Measurements from ENCODE around the gene IRF9.

- TF ChIP-seq EZH2 (IDR thresholded peaks at IDR 0.05; ENCODE audit: borderline replicate concordance, low read depth, low read length, poor library complexity, severe bottlenecking) = no peak
- no peak for TF ChIP-seq CTCF (conservative IDR thresholded peaks at IDR 0.05; ENCODE audit: low read depth, low read length)
These were observed 23.3 kb downstream of the IRF9 start for GRCh38 chr14:24184104-24184970.

All from A673 (cell line).